HCT116 (cell line): ENCODE measurements around the gene PCSK6.

Experiments
- EZH2 ChIP-seq: fragments of 200-600 bp; sonication (generic); IDR thresholded peaks from 2 replicates; pipeline ENCODE4 v1.6.1; 2017; ENCODE audit warnings: antibody characterized with exemption, mixed run types
- SIN3A ChIP-seq: IDR thresholded peaks from 2 replicates; pipeline ENCODE4 v1.6.1; 2012; ENCODE audit warnings: low read depth
- SRF ChIP-seq: IDR thresholded peaks from 2 replicates; pipeline ENCODE4 v1.6.1; 2012; ENCODE audit warnings: low read depth
- TF ChIP-seq, protein P1 (sequence below), 3 experiments: fragments of 200-600 bp in 1 of 3; sonication (generic) in 1 of 3; IDR thresholded peaks in 2 of 3; conservative IDR thresholded peaks in 1 of 3; 2 replicates each; pipeline ENCODE4 v1.5.1; 2012 to 2017; ENCODE audit warnings: low read depth in 2 of 3, low read length in 2 of 3, antibody characterized with exemption in 1 of 3, borderline replicate concordance in 1 of 3, control low read depth in 1 of 3, mild to moderate bottlenecking in 1 of 3, mixed read lengths in 1 of 3, mixed run types in 1 of 3, moderate library complexity in 1 of 3; ENCODE audit not compliant: insufficient read depth in 1 of 3
- TF ChIP-seq, protein P2 (sequence below): IDR thresholded peaks from 2 replicates; pipeline ENCODE4 v1.6.1; 2012; ENCODE audit warnings: low read depth

DNA sequence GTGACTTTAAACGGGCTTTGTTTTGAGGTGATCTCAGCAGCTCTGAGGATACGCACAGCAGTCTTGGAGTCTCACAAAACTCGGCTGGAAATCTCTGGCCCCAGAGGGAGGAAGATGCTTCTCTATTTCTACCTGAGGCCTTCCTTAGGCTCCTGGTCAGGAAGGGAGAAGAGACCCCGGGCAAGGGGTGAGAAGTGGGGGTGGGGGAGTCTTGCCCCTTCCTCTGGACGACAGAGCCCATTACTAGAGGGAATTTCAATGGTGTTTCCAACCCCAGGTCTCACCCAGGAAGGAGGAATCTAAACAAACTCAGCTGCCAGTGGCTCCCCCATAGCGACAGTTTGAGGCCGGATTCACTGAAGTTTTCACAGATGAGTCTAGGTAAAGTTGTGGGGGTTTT is 37.4 kb upstream of the PCSK6 start:
- TF ChIP-seq SRF (no peak), EZH2 (no peak), SIN3A (no peak)
- TF ChIP-seq, protein P1, sequence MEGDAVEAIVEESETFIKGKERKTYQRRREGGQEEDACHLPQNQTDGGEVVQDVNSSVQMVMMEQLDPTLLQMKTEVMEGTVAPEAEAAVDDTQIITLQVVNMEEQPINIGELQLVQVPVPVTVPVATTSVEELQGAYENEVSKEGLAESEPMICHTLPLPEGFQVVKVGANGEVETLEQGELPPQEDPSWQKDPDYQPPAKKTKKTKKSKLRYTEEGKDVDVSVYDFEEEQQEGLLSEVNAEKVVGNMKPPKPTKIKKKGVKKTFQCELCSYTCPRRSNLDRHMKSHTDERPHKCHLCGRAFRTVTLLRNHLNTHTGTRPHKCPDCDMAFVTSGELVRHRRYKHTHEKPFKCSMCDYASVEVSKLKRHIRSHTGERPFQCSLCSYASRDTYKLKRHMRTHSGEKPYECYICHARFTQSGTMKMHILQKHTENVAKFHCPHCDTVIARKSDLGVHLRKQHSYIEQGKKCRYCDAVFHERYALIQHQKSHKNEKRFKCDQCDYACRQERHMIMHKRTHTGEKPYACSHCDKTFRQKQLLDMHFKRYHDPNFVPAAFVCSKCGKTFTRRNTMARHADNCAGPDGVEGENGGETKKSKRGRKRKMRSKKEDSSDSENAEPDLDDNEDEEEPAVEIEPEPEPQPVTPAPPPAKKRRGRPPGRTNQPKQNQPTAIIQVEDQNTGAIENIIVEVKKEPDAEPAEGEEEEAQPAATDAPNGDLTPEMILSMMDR (IDR thresholded peaks at IDR 0.05 in 2 of 3, conservative IDR thresholded peaks at IDR 0.05 in 1 of 3; ENCODE audit: borderline replicate concordance in 1 of 3, insufficient read depth in 1 of 3, low read depth in 2 of 3, low read length in 2 of 3) = no peak
- TF ChIP-seq, protein P2, sequence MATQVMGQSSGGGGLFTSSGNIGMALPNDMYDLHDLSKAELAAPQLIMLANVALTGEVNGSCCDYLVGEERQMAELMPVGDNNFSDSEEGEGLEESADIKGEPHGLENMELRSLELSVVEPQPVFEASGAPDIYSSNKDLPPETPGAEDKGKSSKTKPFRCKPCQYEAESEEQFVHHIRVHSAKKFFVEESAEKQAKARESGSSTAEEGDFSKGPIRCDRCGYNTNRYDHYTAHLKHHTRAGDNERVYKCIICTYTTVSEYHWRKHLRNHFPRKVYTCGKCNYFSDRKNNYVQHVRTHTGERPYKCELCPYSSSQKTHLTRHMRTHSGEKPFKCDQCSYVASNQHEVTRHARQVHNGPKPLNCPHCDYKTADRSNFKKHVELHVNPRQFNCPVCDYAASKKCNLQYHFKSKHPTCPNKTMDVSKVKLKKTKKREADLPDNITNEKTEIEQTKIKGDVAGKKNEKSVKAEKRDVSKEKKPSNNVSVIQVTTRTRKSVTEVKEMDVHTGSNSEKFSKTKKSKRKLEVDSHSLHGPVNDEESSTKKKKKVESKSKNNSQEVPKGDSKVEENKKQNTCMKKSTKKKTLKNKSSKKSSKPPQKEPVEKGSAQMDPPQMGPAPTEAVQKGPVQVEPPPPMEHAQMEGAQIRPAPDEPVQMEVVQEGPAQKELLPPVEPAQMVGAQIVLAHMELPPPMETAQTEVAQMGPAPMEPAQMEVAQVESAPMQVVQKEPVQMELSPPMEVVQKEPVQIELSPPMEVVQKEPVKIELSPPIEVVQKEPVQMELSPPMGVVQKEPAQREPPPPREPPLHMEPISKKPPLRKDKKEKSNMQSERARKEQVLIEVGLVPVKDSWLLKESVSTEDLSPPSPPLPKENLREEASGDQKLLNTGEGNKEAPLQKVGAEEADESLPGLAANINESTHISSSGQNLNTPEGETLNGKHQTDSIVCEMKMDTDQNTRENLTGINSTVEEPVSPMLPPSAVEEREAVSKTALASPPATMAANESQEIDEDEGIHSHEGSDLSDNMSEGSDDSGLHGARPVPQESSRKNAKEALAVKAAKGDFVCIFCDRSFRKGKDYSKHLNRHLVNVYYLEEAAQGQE = no peak
